Mesendoderm (in vitro differentiated cells): Measurements from ENCODE around the gene TUBGCP6.
A peak's percentile ranks its signal among the peaks of the same experiment; 100 is the strongest.

Experiments
- DNase-seq: peaks from one replicate; pipeline ENCODE4 v3.0.0; 2013
- H2AK5ac ChIP-seq: 2 replicates; pipeline ENCODE4 v1.6.1; 2013; ENCODE audit warnings: low read length, inconsistent platforms
- H2BK120ac ChIP-seq: 2 replicates; pipeline ENCODE4 v1.6.1; 2013; ENCODE audit warnings: low read depth, mild to moderate bottlenecking, low read length, moderate library complexity, mixed read lengths
- H2BK15ac ChIP-seq: replicated peaks from 2 replicates; pipeline ENCODE4 v1.6.1; 2013; ENCODE audit warnings: low read depth, mild to moderate bottlenecking, moderate library complexity
- H2BK5ac ChIP-seq: 2 replicates; pipeline ENCODE4 v1.6.1; 2013; ENCODE audit warnings: low read length, inconsistent platforms
- H3K18ac ChIP-seq: 2 replicates; pipeline ENCODE4 v1.6.1; 2013; ENCODE audit warnings: mild to moderate bottlenecking, low read length, mixed read lengths
- H3K23ac ChIP-seq: one replicate; pipeline ENCODE4 v1.6.1; 2013; ENCODE audit warnings: low read length
- H3K27ac ChIP-seq: 2 replicates; pipeline ENCODE4 v1.5.1; 2013; ENCODE audit warnings: low read depth, mild to moderate bottlenecking, inconsistent platforms, low read length, moderate library complexity
- H3K27me3 ChIP-seq: 2 replicates; pipeline ENCODE4 v1.6.1; 2013; ENCODE audit warnings: low read length, control low read depth, mild to moderate bottlenecking, inconsistent platforms; ENCODE audit not compliant: insufficient read depth, poor library complexity
- H3K36me3 ChIP-seq: 2 replicates; pipeline ENCODE4 v1.6.1; 2013; ENCODE audit warnings: low read length, inconsistent platforms; ENCODE audit not compliant: control insufficient read depth, insufficient read depth
- H3K4ac ChIP-seq: one replicate; pipeline ENCODE4 v1.6.1; 2013; ENCODE audit warnings: low read depth, mild to moderate bottlenecking, low read length, moderate library complexity
- H3K4me1 ChIP-seq: 2 replicates; pipeline ENCODE4 v1.6.1; 2013; ENCODE audit warnings: low read depth, low read length, inconsistent platforms; ENCODE audit not compliant: control insufficient read depth
- H3K4me2 ChIP-seq: 2 replicates; pipeline ENCODE4 v1.6.1; 2013; ENCODE audit warnings: low read length
- H3K4me3 ChIP-seq: 2 replicates; pipeline ENCODE4 v1.5.1; 2013; ENCODE audit warnings: mild to moderate bottlenecking, low read length
- H3K56ac ChIP-seq: one replicate; pipeline ENCODE4 v1.6.1; 2013; ENCODE audit warnings: low read length
- H3K79me1 ChIP-seq: 2 replicates; pipeline ENCODE4 v1.6.1; 2013; ENCODE audit warnings: low read length, inconsistent platforms
- H3K79me2 ChIP-seq: 2 replicates; pipeline ENCODE4 v1.6.1; 2013; ENCODE audit warnings: mild to moderate bottlenecking, low read length; ENCODE audit not compliant: control insufficient read depth, insufficient read depth
- H3K9ac ChIP-seq: 2 replicates; pipeline ENCODE4 v1.6.1; 2013; ENCODE audit warnings: low read length, inconsistent platforms
- H4K5ac ChIP-seq: one replicate; pipeline ENCODE4 v1.6.1; 2013; ENCODE audit warnings: low read length
- H4K8ac ChIP-seq: one replicate; pipeline ENCODE4 v1.6.1; 2013; ENCODE audit warnings: low read depth, mild to moderate bottlenecking, control low read depth, low read length, moderate library complexity
- WGBS: extraction: QIAGEN DNeasy Blood & Tissue Kit; methylation state at CpG from one replicate; pipeline ENCODE4 v1.1.7; 2013; ENCODE audit warnings: low lambda C conversion rate, missing lambda C conversion rate; ENCODE audit not compliant: insufficient coverage; ENCODE audit errors: extremely low coverage; 5-methylcytosine and 5-hydroxymethylcytosine counted together

The TUBGCP6 gene

DNA sequence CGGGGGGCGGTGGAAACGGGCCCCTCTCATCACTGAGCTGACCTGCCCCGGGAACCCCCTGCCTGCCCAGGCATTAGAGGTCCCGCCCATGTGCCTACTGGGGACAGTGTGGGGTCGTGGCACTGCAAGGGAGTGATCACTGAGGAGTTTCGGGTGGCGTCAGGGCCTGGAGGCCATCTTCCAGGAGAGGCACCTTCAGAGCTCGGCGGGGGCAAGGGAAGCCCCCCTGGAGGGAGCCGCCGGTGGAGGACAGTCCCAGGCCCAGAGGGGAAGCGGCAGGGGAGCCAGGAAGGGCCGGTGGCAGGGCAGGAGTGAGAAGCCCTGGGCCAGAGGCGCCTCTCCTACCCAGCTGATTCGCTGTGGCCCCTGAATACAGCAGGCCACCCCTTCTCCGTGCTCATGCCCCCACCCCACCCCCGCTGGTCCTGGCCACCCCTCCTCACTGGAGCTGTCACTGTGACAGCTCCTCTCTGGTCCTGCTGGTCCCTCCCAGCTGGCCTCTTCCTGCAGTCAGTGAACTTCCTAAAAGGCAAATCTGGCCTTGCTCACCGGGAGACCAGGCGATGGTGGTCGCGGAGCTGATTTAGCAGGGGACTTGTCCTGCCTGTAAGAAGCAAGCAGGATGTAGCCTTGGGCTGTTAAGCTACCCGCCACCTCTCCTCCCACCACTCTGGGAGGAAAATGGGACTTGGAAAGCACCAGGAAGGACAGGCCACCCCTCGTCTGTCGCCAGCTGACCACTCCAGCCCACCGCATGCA lies 27.4 kb upstream of the TUBGCP6 start:
- H2BK120ac ChIP-seq: no peak overlapping the region
- no peak overlapping the region for H4K5ac ChIP-seq
- no peaks in the 10 kb centered on the region for H3K4me1 ChIP-seq
- no peaks in the 10 kb centered on the region for H3K79me2 ChIP-seq
- H3K79me1 ChIP-seq: no peaks in the 10 kb centered on the region
- WGBS: no CpG with 5 or more reads among the region's 26 CpGs
- no peak overlapping the region for H2BK5ac ChIP-seq
- H3K27ac ChIP-seq: no peak overlapping the region
- DNase-seq: peak; percentile 52
- no peak overlapping the region for H3K18ac ChIP-seq
- H2AK5ac ChIP-seq: no peak overlapping the region
- H3K9ac ChIP-seq: no peak overlapping the region
- no peak overlapping the region for H4K8ac ChIP-seq
- H3K36me3 ChIP-seq: no peaks in the 10 kb centered on the region
- H2BK15ac ChIP-seq: no peak overlapping the region
- H3K56ac ChIP-seq: peak overlapping the region; percentile 11
- no peak overlapping the region for H3K4ac ChIP-seq
- no peak overlapping the region for H3K4me3 ChIP-seq
- H3K27me3 ChIP-seq: peaks cover 5% of the 10 kb centered on the region
- H3K4me2 ChIP-seq: no peak overlapping the region
- no peak overlapping the region for H3K23ac ChIP-seq

DNA sequence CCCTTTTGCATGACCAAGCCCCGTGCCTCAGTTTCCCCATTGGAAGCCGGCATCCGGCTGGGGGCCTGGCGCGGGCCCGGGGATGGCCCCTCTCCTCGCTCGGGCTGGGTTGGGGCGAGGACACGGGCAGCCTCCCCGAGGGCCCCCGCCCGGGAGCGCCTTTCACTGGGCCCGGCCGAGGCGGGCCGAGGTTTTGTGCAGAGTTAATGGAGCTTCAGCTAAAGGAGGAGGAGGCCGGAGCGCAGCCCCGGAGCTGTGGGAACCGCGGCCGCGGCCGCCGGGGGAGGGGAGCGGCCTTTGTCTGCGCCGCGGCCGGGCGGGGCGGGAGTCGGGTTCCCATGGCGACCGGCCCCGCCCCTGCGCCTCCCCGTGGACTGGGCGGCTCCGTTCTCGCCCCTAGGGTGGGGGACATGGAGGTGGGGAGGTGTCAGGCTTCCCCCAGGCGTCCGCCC lies 26.7 kb upstream of the TUBGCP6 start:
- H3K27ac ChIP-seq: no peak overlapping the region
- no peak overlapping the region for H3K9ac ChIP-seq
- no peak overlapping the region for H4K8ac ChIP-seq
- H3K79me1 ChIP-seq: no peaks in the 10 kb centered on the region
- no peak overlapping the region for H2BK120ac ChIP-seq
- H3K18ac ChIP-seq: no peak overlapping the region
- H3K4ac ChIP-seq: no peak overlapping the region
- H2BK5ac ChIP-seq: no peak overlapping the region
- WGBS: no CpG with 5 or more reads among the region's 45 CpGs
- H3K56ac ChIP-seq: no peak overlapping the region
- no peak overlapping the region for H2AK5ac ChIP-seq
- H3K4me1 ChIP-seq: no peaks in the 10 kb centered on the region
- H3K79me2 ChIP-seq: no peaks in the 10 kb centered on the region
- no peak overlapping the region for H3K23ac ChIP-seq
- H2BK15ac ChIP-seq: no peak overlapping the region
- no peak overlapping the region for H4K5ac ChIP-seq
- H3K4me3 ChIP-seq: no peak overlapping the region
- H3K4me2 ChIP-seq: peak overlapping the region; percentile 31
- H3K27me3 ChIP-seq: peaks cover 5% of the 10 kb centered on the region
- peak; percentile 77 for DNase-seq
- H3K36me3 ChIP-seq: no peaks in the 10 kb centered on the region

DNA sequence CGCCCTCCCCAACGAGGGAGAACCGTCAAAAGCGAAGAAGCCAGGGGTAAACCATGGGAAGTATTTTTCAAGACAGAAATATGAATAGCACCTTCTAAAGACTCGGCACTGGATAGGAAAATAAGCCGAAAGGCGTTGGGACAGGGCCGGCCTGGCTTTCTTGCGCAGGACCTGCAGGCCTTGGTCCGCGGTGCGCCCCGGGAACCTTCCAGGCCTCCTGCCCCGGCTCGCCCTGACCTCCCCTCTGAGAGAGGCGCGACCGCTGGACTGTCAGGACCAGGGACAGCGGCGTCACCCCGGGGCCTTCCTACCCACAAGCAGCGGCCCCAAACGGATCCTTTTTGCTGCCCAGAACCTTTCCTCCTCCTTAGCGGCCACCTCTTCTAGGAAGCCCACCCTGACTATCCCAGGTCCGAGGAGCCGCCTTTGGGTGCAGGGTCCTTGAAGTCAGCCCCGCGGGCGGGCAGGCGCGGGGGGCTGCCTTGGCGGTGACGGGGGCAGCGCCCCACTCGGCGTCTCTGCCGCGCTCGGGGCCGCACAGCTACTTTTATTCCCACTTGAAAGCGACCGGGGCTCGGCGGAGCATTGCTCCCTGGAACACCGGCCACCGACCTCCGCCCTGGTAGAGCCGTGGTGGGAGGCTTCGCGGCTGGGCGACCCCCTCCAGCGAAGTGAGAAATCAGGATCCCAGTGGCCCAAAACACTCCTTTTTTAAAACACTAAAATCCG lies 26.0 kb upstream of the TUBGCP6 start:
- Histone ChIP-seq H4K8ac (no peak overlapping the region), H3K79me1 (no peaks in the 10 kb centered on the region), H3K18ac (no peak overlapping the region), H3K9ac (no peak overlapping the region), H3K23ac (no peak overlapping the region), H3K27ac (no peak overlapping the region), H3K4ac (no peak overlapping the region), H3K4me3 (no peak overlapping the region), H2AK5ac (no peak overlapping the region), H4K5ac (no peak overlapping the region), H2BK120ac (no peak overlapping the region), H2BK5ac (no peak overlapping the region), H3K4me1 (no peaks in the 10 kb centered on the region), H3K56ac (no peak overlapping the region), H3K4me2 (peak overlapping the region; percentile 21), H2BK15ac (no peak overlapping the region), H3K36me3 (no peaks in the 10 kb centered on the region), H3K27me3 (peaks cover 5% of the 10 kb centered on the region), H3K79me2 (no peaks in the 10 kb centered on the region)
- WGBS: no CpG with 5 or more reads among the region's 53 CpGs
- DNase-seq: peak; percentile 73

DNA sequence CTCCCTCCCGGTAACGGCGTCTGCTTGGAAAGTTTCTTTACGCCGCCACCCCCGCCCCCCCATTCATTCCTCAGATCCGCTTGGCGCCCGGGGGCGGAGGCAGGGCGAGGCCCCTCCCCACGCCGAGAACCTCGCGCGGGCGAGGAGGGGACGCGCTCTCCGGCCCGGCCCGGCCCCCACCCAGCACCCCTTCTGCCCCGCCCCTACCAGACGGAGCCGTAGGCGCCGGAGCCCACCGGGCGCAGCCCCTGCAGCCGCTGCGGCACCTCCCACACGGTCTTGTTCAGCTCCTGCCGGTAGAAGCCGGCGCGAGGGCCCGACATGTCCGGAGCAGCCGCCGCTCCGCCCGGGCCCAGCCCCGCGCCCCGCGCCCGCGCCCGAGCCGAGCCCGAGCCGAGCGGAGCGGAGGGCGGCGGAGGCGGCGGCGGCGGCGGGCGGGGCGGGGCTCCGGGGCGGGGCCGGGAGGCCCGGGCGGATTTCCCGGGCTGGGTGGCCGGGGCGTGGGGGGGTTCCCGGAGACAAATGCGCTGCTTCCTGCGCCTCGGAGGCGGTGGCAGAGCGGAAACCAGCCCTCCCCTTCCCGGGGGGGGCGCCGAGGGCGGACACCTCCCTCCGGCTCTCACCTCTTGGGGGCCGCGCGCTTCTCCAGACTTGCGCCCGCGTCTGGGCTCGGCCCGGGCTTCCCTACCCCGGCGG lies 25.3 kb upstream of the TUBGCP6 start, which contains the start of gene MAPK11:
Gene MAPK11, minus strand, starts transcription at position 411 of the 696 bp plus-strand sequence. Its CDS starts 88 bp downstream, at position 323.
- peak within 1 kb of the TSS; percentile 21 for H3K4me2 ChIP-seq
- no peak within 1 kb of the TSS for H3K4me3 ChIP-seq
- no peak within 1 kb of the TSS for H3K4ac ChIP-seq
- DNase-seq: no peak
- H2BK15ac ChIP-seq: no peak within 1 kb of the TSS
- no peaks in the 10 kb centered on the region for H3K79me1 ChIP-seq
- H3K9ac ChIP-seq: no peak within 1 kb of the TSS
- no peaks in the 10 kb centered on the region for H3K36me3 ChIP-seq
- H3K79me2 ChIP-seq: no peaks in the 10 kb centered on the region
- H2AK5ac ChIP-seq: no peak within 1 kb of the TSS
- H2BK5ac ChIP-seq: no peak within 1 kb of the TSS
- H3K27me3 ChIP-seq: peaks cover 5% of the 10 kb centered on the region
- H4K8ac ChIP-seq: no peak within 1 kb of the TSS
- no peaks in the 10 kb centered on the region for H3K4me1 ChIP-seq
- H2BK120ac ChIP-seq: no peak within 1 kb of the TSS
- no peak within 1 kb of the TSS for H4K5ac ChIP-seq
- peak within 1 kb of the TSS; percentile 56 for H3K56ac ChIP-seq
- no CpG with 5 or more reads among the region's 92 CpGs for WGBS
- H3K27ac ChIP-seq: no peak within 1 kb of the TSS
- no peak within 1 kb of the TSS for H3K23ac ChIP-seq
- H3K18ac ChIP-seq: no peak within 1 kb of the TSS

DNA sequence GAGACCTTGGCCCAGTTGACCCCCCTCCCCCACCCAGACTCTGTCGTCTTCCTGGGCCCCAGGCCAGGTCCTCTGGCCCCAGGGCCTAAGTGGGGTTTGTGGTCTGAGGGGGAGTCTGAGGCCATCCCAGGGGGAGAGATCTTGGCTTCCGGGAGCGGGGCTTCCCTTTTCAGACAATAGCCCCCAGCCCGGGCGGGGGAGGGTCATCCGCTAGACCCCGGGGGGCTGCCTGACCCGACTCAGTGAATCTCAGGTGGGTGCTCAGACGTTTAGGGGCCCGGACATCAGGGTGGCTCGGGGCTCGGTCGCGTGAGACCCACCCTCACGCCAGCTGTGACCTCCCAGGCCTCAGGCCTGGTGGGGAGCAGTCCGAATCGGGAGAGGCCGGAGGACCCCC lies 24.7 kb upstream of the TUBGCP6 start:
- H3K27ac ChIP-seq: no peak overlapping the region
- H2BK120ac ChIP-seq: no peak overlapping the region
- H3K4me3 ChIP-seq: no peak overlapping the region
- H3K79me1 ChIP-seq: no peaks in the 10 kb centered on the region
- H3K36me3 ChIP-seq: no peaks in the 10 kb centered on the region
- no CpG with 5 or more reads among the region's 18 CpGs for WGBS
- no peak overlapping the region for H3K56ac ChIP-seq
- no peak overlapping the region for H3K4ac ChIP-seq
- no peak for DNase-seq
- H3K4me2 ChIP-seq: no peak overlapping the region
- no peak overlapping the region for H3K23ac ChIP-seq
- H3K4me1 ChIP-seq: no peaks in the 10 kb centered on the region
- no peak overlapping the region for H3K18ac ChIP-seq
- H2BK5ac ChIP-seq: no peak overlapping the region
- H4K8ac ChIP-seq: no peak overlapping the region
- H2BK15ac ChIP-seq: no peak overlapping the region
- H4K5ac ChIP-seq: no peak overlapping the region
- H3K27me3 ChIP-seq: peaks cover 5% of the 10 kb centered on the region
- no peaks in the 10 kb centered on the region for H3K79me2 ChIP-seq
- no peak overlapping the region for H3K9ac ChIP-seq
- no peak overlapping the region for H2AK5ac ChIP-seq
